Measurements from ENCODE around the gene NECAB2.

The NECAB2 gene

DNA sequence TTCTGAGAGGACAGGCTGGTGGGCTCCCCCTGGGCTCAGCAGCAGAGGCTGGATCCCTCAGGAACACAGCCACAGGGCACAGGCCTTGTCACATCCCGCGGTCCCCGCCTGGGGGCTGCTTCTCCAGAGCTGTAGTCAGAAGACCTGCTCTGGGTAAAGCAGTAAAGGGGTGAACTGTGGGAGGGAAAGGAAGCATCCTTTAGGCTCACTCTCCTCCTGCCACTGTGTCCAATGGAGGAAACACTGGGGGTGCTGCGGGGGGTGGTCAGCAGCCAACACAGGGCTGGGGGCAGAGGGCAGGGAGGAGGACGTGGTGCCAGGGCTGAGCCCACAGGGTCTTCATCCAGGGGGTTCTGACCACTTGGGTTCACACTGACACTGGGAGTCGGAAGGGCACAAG is 79.6 kb downstream of the NECAB2 start:
- CTCF ChIA-PET, result interaction anchor here (1.7 to 3.3 kb wide), 3 partner anchors 11 to 18 kb away, joined by 5 to 12 read pairs (median 9); no protein-coding TSS in a partner anchor
- TF ChIP-seq, protein P1, sequence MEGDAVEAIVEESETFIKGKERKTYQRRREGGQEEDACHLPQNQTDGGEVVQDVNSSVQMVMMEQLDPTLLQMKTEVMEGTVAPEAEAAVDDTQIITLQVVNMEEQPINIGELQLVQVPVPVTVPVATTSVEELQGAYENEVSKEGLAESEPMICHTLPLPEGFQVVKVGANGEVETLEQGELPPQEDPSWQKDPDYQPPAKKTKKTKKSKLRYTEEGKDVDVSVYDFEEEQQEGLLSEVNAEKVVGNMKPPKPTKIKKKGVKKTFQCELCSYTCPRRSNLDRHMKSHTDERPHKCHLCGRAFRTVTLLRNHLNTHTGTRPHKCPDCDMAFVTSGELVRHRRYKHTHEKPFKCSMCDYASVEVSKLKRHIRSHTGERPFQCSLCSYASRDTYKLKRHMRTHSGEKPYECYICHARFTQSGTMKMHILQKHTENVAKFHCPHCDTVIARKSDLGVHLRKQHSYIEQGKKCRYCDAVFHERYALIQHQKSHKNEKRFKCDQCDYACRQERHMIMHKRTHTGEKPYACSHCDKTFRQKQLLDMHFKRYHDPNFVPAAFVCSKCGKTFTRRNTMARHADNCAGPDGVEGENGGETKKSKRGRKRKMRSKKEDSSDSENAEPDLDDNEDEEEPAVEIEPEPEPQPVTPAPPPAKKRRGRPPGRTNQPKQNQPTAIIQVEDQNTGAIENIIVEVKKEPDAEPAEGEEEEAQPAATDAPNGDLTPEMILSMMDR (IDR thresholded peaks at IDR 0.05; ENCODE audit: insufficient read depth, low read length, missing control alignments), result no peak
- no peak for DNase-seq (ENCODE audit: low read depth, low spot score)

GRCh38 chr16:84048270-84048669 is 80.2 kb downstream of the NECAB2 start:
- TF ChIP-seq, protein P1 (IDR thresholded peaks at IDR 0.05; ENCODE audit: insufficient read depth, low read length, missing control alignments), result no peak
- ChIA-PET CTCF (interaction anchor here (0.9 to 3.3 kb wide), 4 partner anchors 13 to 17 kb away, joined by 3 to 12 read pairs (median 6); no protein-coding TSS in a partner anchor), POLR2A (no interaction called here)
- no peak for DNase-seq (ENCODE audit: low read depth, low spot score)
- H3K4me3 ChIP-seq (ENCODE audit: low read depth, low read length), result no peak overlapping the region

More for the DNA sequence above, 79.6 kb downstream of the NECAB2 start:
- H3K4me3 ChIP-seq (ENCODE audit: low read depth, low read length), result no peak overlapping the region
- POLR2A ChIA-PET, result no interaction called here

DNA sequence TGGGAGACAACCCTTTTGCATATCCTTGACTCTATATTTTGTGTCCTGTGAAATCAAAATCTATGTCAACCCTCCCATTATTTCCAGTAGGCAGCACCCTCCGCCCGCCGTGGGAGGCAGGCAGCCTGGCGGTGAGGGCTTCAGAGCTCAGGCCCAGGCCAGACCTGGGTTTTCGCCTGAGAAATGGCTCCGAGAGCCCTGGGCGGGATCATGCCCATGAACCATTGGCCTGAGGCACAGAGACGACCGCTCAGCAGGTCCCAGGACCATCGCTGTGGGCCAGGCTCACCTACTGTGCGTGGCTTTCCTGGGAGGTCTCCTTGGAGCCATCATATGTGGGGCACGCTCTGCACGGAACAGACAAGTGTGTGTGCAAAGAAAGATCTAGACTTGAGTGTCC is 80.8 kb downstream of the NECAB2 start:
- ChIA-PET POLR2A (no interaction called here), CTCF (interaction anchor here (0.9 to 3.3 kb wide), 3 partner anchors 12 to 17 kb away, joined by 3 to 12 read pairs (median 4); no protein-coding TSS in a partner anchor)
- TF ChIP-seq, protein P1 (IDR thresholded peaks at IDR 0.05; ENCODE audit: insufficient read depth, low read length, missing control alignments), result no peak
- no peak for DNase-seq (ENCODE audit: low read depth, low spot score)
- no peak overlapping the region for H3K4me3 ChIP-seq (ENCODE audit: low read depth, low read length)

GRCh38 chr16:84049403-84050060 is 81.5 kb downstream of the NECAB2 start:
- H3K4me3 ChIP-seq (ENCODE audit: low read depth, low read length), result no peak overlapping the region
- DNase-seq (ENCODE audit: low read depth, low spot score), result no peak
- ChIA-PET POLR2A (no interaction called here), CTCF (interaction anchor here (0.9 to 1.3 kb wide), 2 partner anchors 14 to 16 kb away, joined by 3 to 4 read pairs; no protein-coding TSS in a partner anchor)
- TF ChIP-seq, protein P1 (IDR thresholded peaks at IDR 0.05; ENCODE audit: insufficient read depth, low read length, missing control alignments), result no peak

GRCh38 chr16:84050316-84050715 is 82.3 kb downstream of the NECAB2 start:
- H3K4me3 ChIP-seq (ENCODE audit: low read depth, low read length), result no peak overlapping the region
- no peak for DNase-seq (ENCODE audit: low read depth, low spot score)
- POLR2A ChIA-PET, result no interaction called here
- CTCF ChIA-PET, result interaction anchor here (0.6 to 2.3 kb wide), 2 partner anchors 13 to 15 kb away, joined by 3 to 10 read pairs; no protein-coding TSS in a partner anchor
- TF ChIP-seq, protein P1 (IDR thresholded peaks at IDR 0.05; ENCODE audit: insufficient read depth, low read length, missing control alignments), result no peak

- TF ChIP-seq, protein P1 (IDR thresholded peaks at IDR 0.05; ENCODE audit: insufficient read depth, low read length, missing control alignments), result no peak
- ChIA-PET CTCF (interaction anchor here (1.3 to 20.0 kb wide), 4 partner anchors 11 to 97 kb away, joined by 3 to 662 read pairs (median 52); partner anchors contain the start of gene OSGIN1), POLR2A (no interaction called here)
- no peak overlapping the region for H3K4me3 ChIP-seq (ENCODE audit: low read depth, low read length)
- DNase-seq (ENCODE audit: low read depth, low spot score), result no peak
Observed at GRCh38 chr16:84052071-84052622, 84.1 kb downstream of the NECAB2 start.
